LHCN-M2 (cell line): Measurements from ENCODE around the gene MAP4K3. TPM values are rescaled to one million over a fixed set of nuclear protein-coding genes. Genes with fewer than 3 reads are reported as not detected.
"Not testable (repeated sequence)": the region's sequence is repeated elsewhere in the genome, so short reads cannot be mapped to it uniquely, and the experiment has no call there.

Source experiments
- DNase-seq: peaks from one replicate; pipeline ENCODE4 v3.0.0-alpha.2; 2012; ENCODE audit warnings: low read depth
- total RNA-seq: library from RNA; depleted of rRNA; stranded (reverse); fragments of >200 nt; gene quantifications from 2 replicates; pipeline ENCODE4 v1.2.3, GENCODE V29; 2014

The MAP4K3 gene
- total RNA-seq, 1 experiment from 2014 or later = 35.0 TPM

DNA sequence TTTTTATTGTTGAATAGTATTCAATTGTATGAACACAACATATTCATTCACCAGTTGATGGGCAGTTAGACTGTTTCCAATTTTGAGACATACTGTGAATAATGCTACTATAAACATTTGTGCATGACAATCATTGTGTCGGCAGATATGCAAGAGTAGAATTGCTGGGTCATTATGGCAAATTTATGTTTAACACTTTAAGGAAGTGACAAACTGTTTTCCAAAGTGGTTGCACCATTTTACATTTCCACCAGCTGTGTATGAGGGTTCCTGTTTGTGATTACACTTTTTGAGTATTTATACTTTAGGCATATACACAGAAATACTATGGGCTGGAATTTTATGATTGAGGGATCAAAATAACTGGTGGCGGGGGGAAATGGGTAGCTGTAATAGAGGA lies 61.2 kb downstream of the MAP4K3 start:
- no peak for DNase-seq

DNA sequence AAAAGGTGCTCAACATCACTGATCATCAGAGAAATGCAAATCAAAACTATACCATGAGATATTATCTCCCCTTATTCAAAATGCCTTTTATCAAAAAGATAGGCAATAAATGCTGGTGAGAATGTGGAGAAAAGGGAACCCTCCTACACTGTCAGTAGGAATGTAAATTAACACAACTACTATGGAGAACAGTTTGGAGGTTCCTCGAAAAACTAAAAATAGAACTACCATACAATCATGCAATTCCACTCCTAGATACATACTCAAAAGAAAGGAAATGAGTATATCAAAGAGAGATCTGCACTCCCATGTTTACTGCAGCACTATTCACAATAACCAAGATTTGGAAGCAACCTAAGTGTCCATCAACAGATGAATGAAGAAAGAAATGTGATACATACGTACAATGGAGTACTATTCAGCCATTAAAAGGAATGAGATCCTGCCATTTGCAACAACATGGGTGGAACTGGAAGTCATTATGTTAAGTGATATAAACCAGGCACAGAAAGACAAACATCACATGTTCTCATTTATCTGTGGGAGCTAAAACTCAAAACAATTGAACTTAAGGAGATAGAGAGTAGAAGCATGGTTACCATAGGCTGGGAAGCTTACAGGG lies 63.8 kb downstream of the MAP4K3 start:
- DNase-seq = no peak

DNA sequence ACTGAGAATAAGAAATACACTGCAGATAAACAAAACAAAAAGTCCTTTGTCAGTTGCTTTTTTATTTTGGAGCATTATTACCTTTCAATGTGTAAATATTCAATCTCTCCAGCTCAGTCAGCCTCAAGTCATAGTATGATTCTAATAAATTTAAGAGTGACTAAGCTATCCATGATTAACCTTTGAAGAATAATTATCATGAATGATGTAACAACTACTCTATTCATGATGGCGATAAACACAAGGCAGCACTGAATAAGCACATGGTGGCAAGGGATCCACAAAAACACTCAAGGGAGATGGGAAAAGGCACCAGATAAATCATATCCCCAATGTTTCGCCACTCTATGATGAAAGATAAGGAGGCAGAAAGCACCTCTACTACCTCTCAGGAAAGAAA lies 67.0 kb downstream of the MAP4K3 start:
- DNase-seq = no peak

DNA sequence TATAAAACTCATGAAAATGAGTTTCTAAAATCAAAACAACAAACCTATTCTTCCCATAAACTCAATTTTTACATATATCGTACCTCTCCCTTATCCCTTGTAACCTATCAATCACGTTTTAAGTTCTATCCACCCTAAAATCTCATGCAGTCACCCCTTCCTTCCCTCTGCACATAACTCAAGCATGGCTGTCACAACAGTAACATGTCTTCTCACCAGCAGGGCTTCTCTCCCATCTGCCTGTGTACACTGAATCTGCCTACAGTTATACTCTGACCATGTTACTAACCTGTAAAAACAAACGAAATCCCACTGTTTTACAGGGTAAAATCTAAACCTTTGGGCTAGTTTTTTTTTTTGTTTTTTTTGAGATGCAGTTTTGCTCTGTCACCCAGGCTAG lies 68.2 kb downstream of the MAP4K3 start:
- no peak for DNase-seq

DNA sequence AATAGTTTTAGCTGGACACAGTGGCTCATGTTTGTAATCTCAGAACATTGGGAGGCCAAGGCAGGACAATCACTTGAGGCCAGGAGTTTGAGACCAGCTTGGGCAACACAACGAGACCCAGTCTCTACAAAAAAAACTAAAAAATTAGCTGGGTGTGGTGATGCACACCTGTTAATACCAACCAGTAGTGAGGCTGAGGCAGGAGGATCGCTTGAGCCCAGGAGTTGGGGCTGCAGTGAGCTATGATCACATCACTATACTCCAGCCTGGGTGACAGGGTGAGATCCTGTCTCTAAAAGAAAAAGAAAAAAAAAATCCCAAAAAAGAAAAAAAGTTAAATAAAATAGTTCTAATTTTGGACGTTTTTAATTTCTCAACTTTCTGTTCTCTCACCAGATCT lies 68.7 kb downstream of the MAP4K3 start:
- no peak for DNase-seq

DNA sequence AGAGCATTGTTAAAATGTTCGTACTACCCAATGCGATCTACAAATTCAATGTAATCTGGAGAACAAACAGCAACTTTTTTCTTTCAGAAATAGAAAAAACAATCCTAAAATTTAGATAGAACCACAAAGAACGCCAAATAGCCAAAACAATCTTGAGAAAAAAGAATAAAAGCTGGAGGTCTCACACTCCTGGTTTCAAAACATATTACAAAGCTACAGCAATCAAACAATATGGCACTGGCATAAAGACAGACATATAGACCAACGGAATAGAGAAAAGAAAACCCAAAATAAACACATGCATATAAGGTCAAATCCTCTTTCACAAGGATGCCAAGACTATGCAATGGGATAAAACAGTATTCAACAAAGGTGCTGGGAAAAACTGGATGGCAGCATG lies 74.5 kb downstream of the MAP4K3 start:
- DNase-seq = no peak

DNA sequence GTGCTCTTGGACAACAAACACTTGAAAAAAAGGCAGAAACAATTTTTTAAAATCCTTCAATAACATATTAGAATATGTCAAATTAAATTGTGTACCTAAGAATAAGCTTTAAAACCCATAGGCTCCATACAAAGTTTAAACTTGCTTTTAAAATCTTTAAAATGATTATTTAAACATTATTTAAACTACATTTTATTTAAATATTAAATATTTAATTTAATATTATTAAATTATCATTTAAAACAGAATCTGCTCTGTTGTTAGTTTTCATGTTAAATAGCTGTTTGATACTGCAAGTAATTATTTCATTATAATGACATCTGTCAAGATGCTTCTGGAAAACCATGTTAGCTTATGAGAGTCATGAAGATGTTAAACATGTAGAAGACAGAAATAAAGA lies 75.6 kb downstream of the MAP4K3 start:
- no peak for DNase-seq

DNA sequence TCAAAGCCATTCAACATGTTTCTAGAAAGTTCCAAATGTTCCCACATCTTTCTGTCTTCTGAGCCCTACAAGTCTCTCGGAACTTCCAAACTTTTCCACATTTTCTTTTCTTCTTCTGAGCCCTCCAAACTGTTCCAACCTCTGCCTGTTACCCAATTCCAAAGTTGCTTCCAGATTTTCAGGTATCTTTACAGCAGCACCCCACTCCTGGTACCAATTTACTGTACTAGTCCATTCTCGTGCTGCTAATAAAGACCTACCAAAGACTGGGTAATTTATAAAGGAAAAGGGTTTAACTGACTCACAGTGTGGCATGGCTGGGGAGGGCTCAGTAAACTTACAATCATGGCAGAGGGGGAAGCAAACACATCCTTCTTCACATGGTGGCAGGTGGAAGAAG lies 76.7 kb downstream of the MAP4K3 start:
- not testable (repeated sequence) for DNase-seq

DNA sequence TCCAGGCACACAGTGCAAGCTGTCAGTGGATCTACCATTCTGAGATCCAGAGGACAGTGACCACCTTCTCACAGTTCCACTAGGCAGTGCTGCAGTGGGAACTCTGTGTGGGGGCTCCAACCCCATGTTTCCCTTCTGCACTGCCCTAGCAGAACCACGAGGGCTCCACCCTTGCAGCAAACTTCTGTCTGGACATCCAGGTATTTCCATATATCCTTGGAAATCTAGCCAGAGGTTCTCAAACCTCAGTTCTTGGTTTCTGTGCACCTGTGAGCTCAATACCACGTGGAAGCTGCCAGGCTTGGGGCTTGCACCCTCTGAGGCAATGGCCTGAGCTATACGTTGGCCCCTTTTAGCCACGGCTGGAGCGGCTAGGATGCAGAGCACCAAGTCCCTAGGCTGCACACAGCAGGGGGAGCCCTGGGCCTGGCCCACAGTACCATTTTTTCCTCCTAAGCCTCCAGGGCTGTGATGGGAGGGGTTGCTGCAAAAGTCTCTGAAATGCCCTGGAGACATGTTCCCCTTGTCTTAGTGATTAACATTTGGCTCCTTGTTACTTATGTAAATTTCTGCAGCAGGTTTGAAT lies 77.5 kb downstream of the MAP4K3 start:
- no peak for DNase-seq

DNA sequence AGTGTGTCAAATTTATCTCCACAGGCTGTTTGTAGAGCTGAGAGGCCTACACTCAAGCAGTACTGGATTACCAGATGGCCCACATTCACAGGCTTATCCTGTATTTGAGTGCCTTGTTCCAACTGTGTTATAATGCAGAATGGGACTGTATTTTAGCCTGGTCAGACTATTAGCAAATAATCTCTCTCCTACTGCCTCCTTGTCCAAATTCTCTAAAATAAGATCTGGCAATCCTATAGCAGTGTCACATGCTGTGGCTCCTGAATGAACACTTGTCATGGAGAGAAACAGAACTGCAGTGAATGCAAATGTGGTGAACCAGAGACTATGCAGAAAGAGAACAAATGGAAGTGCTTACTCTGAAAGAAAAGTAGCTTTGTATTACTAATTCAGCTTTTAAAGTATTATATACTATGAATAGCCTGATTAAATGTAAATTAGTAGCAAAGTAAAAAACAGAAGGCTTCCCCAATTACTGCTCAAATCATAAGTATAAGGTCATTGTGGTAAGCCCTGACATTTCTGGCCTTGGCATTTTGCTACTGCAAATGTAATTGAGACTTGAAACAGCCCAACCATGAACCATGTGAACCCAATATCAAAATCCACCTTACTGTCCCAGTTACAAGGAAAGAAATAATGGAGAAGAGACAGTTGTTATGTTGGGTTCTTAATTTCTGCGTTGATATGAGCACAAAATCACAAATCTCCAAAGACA lies 80.0 kb downstream of the MAP4K3 start:
- DNase-seq = no peak

DNA sequence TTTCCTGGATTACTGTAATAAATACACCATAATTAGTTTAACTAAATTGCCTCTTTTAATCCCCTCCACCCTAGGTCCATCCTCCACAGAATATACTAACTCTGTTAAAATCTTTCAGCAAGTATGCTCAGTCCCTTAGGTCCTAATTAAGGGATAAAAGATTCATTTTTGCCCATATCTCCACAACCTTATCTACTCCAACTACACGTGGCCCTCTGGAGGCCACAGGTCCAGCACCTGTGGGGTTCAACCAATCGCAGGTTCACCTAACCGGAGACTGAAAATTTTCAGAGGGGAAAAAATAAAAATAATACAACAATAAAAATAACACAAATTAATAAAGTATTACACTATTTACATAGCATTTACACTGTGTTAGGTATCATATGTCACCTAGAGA lies 86.4 kb downstream of the MAP4K3 start:
- DNase-seq = no peak

DNA sequence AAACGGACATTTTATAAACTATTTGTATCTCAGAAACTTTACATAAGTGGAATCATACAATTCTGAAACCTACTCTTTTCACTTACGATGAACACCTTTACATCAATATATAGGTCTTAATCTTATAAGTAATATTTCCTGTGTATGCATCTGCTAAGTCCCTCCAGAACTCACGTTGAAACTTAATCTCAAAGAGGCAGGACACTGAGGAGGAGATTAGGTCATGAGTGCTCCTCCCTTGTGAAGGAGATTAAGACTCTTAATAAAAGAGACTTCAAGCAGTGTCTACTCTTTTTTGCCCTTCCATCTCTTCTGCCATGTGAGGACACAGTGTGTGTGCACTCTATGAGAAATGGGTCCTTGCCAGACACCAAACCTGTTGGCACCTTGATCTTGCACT lies 98.6 kb downstream of the MAP4K3 start:
- DNase-seq = no peak

DNA sequence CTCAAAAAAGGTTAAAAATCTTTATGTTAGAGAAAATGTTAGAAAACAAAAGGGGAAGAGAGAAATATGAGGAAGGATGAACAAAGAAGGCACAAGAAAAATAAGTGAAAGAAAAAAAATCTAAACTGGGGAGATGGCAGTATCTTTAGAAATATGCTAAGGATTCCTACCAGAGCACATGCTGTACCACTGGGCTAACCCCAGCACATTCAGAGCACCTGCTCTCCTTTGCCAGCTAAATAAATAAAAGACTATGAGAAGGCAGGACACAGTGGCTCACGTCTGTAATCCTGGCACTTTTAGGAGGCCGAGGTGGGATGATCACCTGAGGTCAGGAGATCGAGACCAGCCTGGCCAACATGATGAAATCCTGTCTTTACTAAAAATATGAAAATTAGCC lies 101.2 kb downstream of the MAP4K3 start:
- peak; percentile 67 for DNase-seq

DNA sequence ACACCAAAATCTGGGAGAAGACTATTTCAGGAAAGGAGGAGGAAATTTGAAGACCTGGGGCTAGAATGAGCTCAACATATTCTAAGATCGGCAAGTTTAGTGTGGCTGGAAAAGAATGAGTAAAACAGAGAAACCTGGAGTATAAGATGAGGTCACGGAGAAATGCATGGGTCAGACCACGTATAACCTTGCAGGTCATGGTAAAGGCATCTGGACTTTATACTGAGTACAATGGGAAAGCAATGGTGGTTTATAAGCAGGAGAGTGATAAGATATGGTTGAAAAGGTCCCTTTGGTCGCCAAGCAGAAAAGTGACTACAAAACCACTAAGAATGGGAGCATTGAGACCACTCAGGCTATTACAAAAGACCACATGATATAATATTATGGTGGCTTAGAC lies 102.1 kb downstream of the MAP4K3 start:
- no peak for DNase-seq

DNA sequence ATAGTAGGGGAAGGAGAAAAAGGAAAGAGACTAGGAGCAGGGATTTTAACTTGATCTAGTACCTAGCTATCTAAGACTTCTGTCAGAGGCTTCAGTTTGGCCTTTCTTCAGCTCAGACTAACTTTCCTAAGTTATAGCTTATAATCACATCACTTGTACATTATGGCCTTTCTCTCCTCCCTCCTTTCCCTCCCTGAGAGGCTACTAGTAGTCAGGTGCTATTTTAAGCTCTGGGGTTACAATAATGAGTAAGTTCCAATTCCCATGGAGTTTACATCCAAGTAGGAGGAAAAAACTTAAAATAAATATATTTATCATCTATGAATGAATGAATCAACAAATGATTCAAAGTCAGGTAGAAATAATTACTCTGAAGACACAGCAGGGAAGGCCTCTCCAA lies 102.6 kb downstream of the MAP4K3 start:
- no peak for DNase-seq

DNA sequence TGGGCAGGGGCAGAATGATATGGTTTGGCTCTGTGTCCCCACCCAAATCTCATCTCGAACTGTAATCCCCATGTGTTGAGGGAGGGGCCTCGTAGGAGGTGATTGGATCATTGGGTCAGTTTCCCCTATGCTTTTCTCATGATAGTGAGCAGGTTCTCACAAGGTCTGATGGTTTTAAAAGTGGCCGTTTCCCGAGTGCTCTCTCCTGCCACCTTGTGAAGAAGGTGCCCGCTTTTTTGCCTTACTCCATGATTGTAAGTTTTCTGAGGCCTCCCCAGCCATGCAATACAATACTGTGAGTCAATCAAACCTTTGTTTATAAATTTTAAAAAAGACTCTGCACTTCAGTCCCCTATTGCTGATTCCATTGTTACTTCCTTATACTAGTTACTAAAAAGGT lies 110.4 kb downstream of the MAP4K3 start:
- DNase-seq = no peak

DNA sequence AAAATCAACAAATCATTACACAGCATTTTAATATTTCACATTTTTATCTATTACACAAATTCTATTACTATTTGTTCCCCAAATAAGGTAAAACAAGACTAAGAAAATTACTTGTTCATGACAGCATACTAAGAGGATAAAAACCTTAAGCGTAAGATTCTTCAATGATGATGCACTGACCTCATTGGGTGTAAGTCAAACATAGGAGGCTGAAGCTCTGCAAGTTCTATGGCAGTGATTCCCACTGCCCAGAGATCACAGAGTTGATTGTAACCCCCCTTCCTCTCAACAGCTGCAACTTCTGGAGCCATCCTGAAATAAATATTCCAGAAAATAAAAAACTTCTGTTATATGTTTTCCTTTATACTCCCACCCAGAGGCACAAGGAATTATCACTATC lies 111.1 kb downstream of the MAP4K3 start:
- DNase-seq = peak; percentile 88

DNA sequence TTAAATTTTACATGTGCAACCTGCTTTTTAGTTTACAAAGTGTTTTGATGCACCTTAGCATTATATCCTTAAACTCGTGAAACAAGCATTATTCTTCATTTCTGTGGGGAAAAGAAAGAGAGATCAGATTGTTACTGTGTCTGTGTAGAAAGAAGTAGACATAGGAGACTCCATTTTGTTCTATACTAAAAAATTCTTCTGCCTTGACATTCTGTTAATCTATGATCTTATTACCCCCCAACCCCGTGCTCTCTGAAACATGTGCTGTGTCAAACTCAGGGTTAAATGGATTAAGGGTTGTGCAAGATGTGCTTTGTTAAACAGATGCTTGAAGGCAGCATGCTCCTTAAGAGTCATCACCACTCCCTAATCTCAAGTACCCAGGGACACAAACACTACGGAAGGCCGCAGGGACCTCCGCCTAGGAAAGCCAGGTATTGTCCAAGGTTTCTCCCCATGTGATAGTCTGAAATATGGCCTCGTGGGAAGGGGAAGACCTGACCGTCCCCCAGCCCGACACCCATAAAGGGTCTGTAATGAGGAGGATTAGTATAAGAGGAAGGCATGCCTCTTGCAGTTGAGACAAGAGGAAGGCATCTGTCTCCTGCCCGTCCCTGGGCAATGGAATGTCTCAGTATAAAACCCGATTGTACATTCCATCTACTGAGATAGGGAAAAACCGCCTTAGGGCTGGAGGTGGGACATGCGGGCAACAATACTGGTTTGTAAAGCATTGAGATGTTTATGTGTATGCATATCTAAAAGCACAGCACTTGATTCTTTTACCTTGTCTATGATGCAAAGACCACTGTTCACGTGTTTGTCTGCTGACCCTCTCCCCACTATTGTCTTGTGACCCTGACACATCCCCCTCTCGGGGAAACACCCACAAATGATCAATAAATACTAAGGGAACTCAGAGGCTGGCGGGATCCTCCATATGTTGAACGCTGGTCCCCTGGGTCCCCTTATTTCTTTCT lies 115.7 kb downstream of the MAP4K3 start:
- not testable (repeated sequence) for DNase-seq

DNA sequence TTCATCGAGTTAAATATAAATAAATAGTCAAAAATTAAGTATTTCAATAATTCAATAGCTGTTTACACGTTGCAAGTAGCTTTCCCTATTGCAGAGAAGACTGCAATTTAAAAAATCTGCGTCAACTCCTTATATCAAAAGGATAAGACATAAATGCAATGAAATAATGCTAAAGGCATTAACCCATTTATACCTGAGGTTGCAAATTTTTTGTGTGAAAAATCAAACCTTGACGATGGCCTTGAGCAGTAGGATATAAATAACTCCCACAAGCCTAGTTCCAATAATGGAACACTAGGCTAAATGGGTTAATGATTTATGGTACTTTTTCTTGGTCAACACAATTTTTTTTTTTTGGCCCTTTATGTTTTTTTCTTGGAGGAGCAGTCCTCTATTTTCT lies 116.9 kb downstream of the MAP4K3 start:
- DNase-seq = no peak

DNA sequence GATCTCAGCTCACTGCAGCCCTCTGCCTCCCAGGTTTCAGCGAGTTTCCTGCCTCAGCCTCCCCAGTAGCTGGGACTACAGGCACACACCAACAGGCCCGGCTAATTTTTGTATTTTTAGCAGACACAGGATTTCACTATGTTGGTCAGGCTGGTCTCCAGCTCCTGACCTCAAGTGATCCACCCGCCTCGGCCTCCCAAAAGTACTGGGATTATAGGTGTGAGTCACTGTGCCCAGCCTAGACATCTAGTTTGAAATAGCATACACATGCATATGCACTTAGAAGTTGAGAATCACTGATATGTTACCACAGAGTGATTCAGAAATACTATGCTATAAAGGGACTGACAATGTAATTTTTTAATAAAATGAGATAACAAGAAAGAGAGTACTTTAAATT lies 123.5 kb downstream of the MAP4K3 start:
- DNase-seq = peak; percentile 89

DNA sequence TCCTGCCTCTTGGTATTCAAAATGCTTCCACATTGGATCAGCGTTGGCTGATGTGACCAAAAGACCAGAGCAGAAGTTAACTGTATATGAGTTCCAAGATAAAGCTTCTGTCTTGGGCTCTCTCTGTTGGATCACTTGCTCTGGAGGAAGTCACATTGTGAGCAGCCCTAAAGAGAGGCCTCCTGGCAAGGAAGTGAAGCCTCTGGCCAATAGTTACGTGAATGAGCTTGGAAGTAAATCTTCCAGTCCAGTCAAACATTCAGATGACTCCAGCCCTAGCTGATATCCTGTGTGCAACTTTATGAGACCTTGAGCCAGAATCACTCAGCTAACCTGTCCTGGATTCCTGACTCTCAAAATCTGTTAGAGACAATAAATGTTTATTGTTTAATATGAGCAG lies 125.6 kb downstream of the MAP4K3 start:
- DNase-seq = no peak

DNA sequence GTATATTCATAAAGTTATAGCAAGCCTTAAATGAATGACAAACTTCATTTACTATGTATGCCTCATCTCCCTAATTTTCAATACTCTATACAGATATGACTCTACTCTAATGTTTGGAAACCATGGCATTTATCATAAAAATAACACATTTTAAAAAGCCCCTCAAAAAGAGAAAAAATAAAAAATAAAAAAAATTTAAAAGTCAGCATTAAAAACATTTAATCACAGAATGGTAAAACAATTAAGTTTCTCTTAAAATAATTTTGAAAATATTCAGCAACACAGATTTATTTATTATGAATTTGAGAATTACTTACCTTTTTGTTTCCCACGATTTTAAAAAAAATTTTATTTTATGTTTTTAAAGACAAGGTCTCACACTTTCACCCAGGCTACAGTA lies 128.3 kb downstream of the MAP4K3 start:
- no peak for DNase-seq
